OCI-LY1 (cell line): Measurements from ENCODE around the gene DCC.

Source experiments
- CTCF ChIP-seq: fragments of 200-600 bp; sonication (generic), shearing (Covaris generic); IDR thresholded peaks from 2 replicates; pipeline ENCODE4 v1.5.1; 2017; ENCODE audit warnings: mild to moderate bottlenecking, antibody characterized with exemption, low read length, moderate library complexity, mixed read lengths
- EZH2 ChIP-seq: fragments of 200-600 bp; sonication (generic), shearing (Covaris generic); IDR thresholded peaks from 2 replicates; pipeline ENCODE4 v1.8.0; 2017; ENCODE audit warnings: borderline replicate concordance, mixed run types, mild to moderate bottlenecking, antibody characterized with exemption, low read length, moderate library complexity, mixed read lengths

- TF ChIP-seq CTCF: no peak
- no peak for TF ChIP-seq EZH2
Observed at GRCh38 chr18:52504589-52504988, 164.6 kb downstream of the DCC start.
